Endothelial cell of umbilical vein (primary cell): ENCODE results near the gene RETSAT. TPM values are rescaled to one million over a fixed set of nuclear protein-coding genes. Genes with fewer than 3 reads are reported as not detected.

Source experiments
- BruUV-seq: library from RNA; stranded (reverse); fragments of 400-500 nt; replicated peaks from 2 replicates; lab custom pipeline; 2021; lab: Mats Ljungman, UMichigan
- CTCF ChIA-PET: fragments of 300-600, 350-600 bp; sonication (Branson Sonifier 250); formaldehyde crosslinking; loops from one replicate; lab custom pipeline; 2021; ENCODE audit warnings: antibody characterized with exemption, inconsistent platforms; lab: Charles Lee
- POLR2A ChIA-PET: fragments of 300-600, 350-600 bp; sonication (Branson Sonifier 250); formaldehyde crosslinking; loops from one replicate; lab custom pipeline; 2021; ENCODE audit warnings: antibody characterized with exemption, inconsistent platforms; lab: Charles Lee
- DNase-seq: peaks from one replicate; pipeline ENCODE4 v3.0.0-alpha.2; 2011; ENCODE audit warnings: low read depth, low spot score
- FAIRE-seq: peaks from 2 replicates; lab custom pipeline; 2011; peaks lifted over from hg19 to GRCh38; lab: Jason Lieb, UNC
- H2AFZ ChIP-seq: 2 replicates; pipeline ENCODE4 v1.6.0; 2012; ENCODE audit warnings: low read depth, low read length, control low read depth, inconsistent platforms
- H3K27ac ChIP-seq: 2 replicates; pipeline ENCODE4 v1.5.1; 2011; ENCODE audit warnings: low read depth, mild to moderate bottlenecking, control low read depth, low read length, moderate library complexity; ENCODE audit not compliant: insufficient read depth
- H3K27me3 ChIP-seq, 2 experiments: 2 replicates each; pipeline versions ENCODE4 v1.6.0 to v1.6.1; 2011; ENCODE audit warnings: low read length in 2 of 2, mixed read lengths in 1 of 2; ENCODE audit not compliant: control insufficient read depth in 2 of 2, insufficient read depth in 2 of 2
- H3K36me3 ChIP-seq, 2 experiments: 2 replicates in 1 of 2; 3 replicates in 1 of 2; pipeline ENCODE4 v1.5.1; 2011; ENCODE audit warnings: low read length in 2 of 2, mild to moderate bottlenecking in 1 of 2, moderate library complexity in 1 of 2; ENCODE audit not compliant: control insufficient read depth in 2 of 2, insufficient read depth in 2 of 2; ENCODE audit errors: extremely low read depth in 1 of 2
- H3K4me1 ChIP-seq: 3 replicates; pipeline ENCODE4 v1.5.1; 2011; ENCODE audit warnings: mild to moderate bottlenecking, low read length; ENCODE audit not compliant: control insufficient read depth, insufficient read depth; ENCODE audit errors: extremely low read depth
- H3K4me2 ChIP-seq: 2 replicates; pipeline ENCODE4 v1.6.1; 2011; ENCODE audit warnings: low read length, control low read depth, mixed read lengths; ENCODE audit not compliant: insufficient read depth
- H3K4me3 ChIP-seq, 3 experiments: fragments of 200-600 bp in 1 of 3; sonication (generic), shearing (Covaris generic) in 1 of 3; replicated peaks in 1 of 3; 2 replicates each; pipeline ENCODE4 v1.5.1; 2011 to 2016; ENCODE audit warnings: control low read depth in 3 of 3, low read length in 3 of 3, mild to moderate bottlenecking in 2 of 3, inconsistent platforms in 1 of 3, low read depth in 1 of 3, moderate library complexity in 1 of 3; ENCODE audit not compliant: insufficient read depth in 1 of 3
- H3K79me2 ChIP-seq: 2 replicates; pipeline ENCODE4 v1.6.0; 2012; ENCODE audit warnings: low read length, inconsistent platforms; ENCODE audit not compliant: control insufficient read depth, insufficient read depth
- H3K9ac ChIP-seq: replicated peaks from 2 replicates; pipeline ENCODE3; 2011; ENCODE audit warnings: low read length, control low read depth; ENCODE audit not compliant: insufficient read depth; ENCODE audit errors: extremely low read depth
- H3K9me1 ChIP-seq: replicated peaks from 3 replicates; pipeline ENCODE4 v1.6.0; 2011; ENCODE audit warnings: mild to moderate bottlenecking, low read length; ENCODE audit not compliant: control insufficient read depth, insufficient read depth; ENCODE audit errors: extremely low read depth
- H3K9me3 ChIP-seq: replicated peaks from 2 replicates; pipeline ENCODE4 v1.5.1; 2012; ENCODE audit warnings: low read length, inconsistent platforms; ENCODE audit not compliant: control insufficient read depth, insufficient read depth
- H4K20me1 ChIP-seq: replicated peaks from 2 replicates; pipeline ENCODE3; 2011; ENCODE audit warnings: mild to moderate bottlenecking, low read length; ENCODE audit not compliant: control insufficient read depth, insufficient read depth; ENCODE audit errors: extremely low read depth
- CTCF ChIP-seq, 2 donors: IDR thresholded peaks; 1 replicate in 1 of 2; 2 replicates in 1 of 2; pipeline ENCODE4 v1.5.1; 2011; ENCODE audit warnings: low read length in 2 of 2, mild to moderate bottlenecking in 2 of 2, moderate library complexity in 2 of 2, control low read depth in 1 of 2, inconsistent platforms in 1 of 2, low read depth in 1 of 2; ENCODE audit not compliant: insufficient read depth in 1 of 2; ENCODE audit errors: extremely low read depth in 1 of 2
- EZH2 ChIP-seq: IDR thresholded peaks from 2 replicates; pipeline ENCODE4 v1.6.1; 2012; ENCODE audit warnings: borderline replicate concordance, low read depth, mild to moderate bottlenecking, moderate library complexity, low read length, inconsistent platforms; ENCODE audit not compliant: severe bottlenecking
- FOS ChIP-seq: IDR thresholded peaks from 2 replicates; pipeline ENCODE4 v1.6.1; 2011; ENCODE audit warnings: mild to moderate bottlenecking, low read length, moderate library complexity, borderline replicate concordance; ENCODE audit not compliant: insufficient read depth
- GATA2 ChIP-seq: IDR thresholded peaks from 2 replicates; pipeline ENCODE4 v1.7.0; 2011; ENCODE audit warnings: low read depth, mild to moderate bottlenecking, moderate library complexity, mixed read lengths, low read length; ENCODE audit not compliant: insufficient read length, insufficient read depth
- JUN ChIP-seq: IDR thresholded peaks from 2 replicates; pipeline ENCODE4 v1.6.1; 2011; ENCODE audit warnings: borderline replicate concordance, low read depth; ENCODE audit not compliant: insufficient read length, insufficient read depth
- MAX ChIP-seq: IDR thresholded peaks from 2 replicates; pipeline ENCODE4 v1.6.1; 2011; ENCODE audit not compliant: insufficient read depth, insufficient read length
- MYC ChIP-seq: IDR thresholded peaks from one replicate; pipeline ENCODE4 v1.6.1; 2011; ENCODE audit warnings: mild to moderate bottlenecking, low read depth, low read length
- POLR2A ChIP-seq: IDR thresholded peaks from 2 replicates; pipeline ENCODE4 v1.6.1; 2012; ENCODE audit warnings: low read depth, mild to moderate bottlenecking, control low read depth, low read length
- POLR2AphosphoS5 ChIP-seq: IDR thresholded peaks from 2 replicates; pipeline ENCODE4 v1.6.1; 2012; ENCODE audit warnings: low read depth, mild to moderate bottlenecking, control low read depth, low read length, moderate library complexity; ENCODE audit not compliant: insufficient read depth
- dilution Hi-C: fragments of 300-500 bp; cut with MboI; formaldehyde crosslinking; loops from one replicate; pipeline ENCODE4 v1.15.0; 2019; ENCODE audit warnings: low sequenced_read_pairs; ENCODE audit not compliant: extremely low pct_ligation_motif_present
- intact Hi-C: fragments of 100-400 bp; cut with micrococcal nuclease; formaldehyde crosslinking; loops from one replicate; pipeline ENCODE4 v1.10.0; 2022
- polyA plus RNA-seq, 4 experiments: library from polyadenylated mRNA; depleted of rRNA in 3 of 4; stranded (reverse) in 3 of 4; unstranded in 1 of 4; fragments of >200 nt; gene quantifications; 2 replicates each; pipeline versions ENCODE4 v1.2.1 to v1.2.3, GENCODE V29; 2011 to 2012; ENCODE audit warnings: missing spikeins in 1 of 4
- total RNA-seq: library from RNA; stranded (reverse); gene quantifications from 2 replicates; pipeline ENCODE4 v1.2.3, GENCODE V29; 2021

RETSAT gene
- total and polyA plus RNA-seq, 2 donors (not counting 3 experiments of a cell fraction or from before 2014, with no cell fraction given): 43.8 to 59.1 TPM

- Histone ChIP-seq H3K4me1 (no peaks in the 10 kb centered on the region), H2AFZ (no peak overlapping the region), H3K9me3 (no peaks in the 10 kb centered on the region), H4K20me1 (no peaks in the 10 kb centered on the region), H3K27ac (no peak overlapping the region), H3K9ac (no peak overlapping the region), H3K27me3 (no peaks in the 10 kb centered on the region), H3K36me3 (peaks cover 2 to 13% of the 10 kb centered on the region in 2 experiments), H3K4me3 (no peak overlapping the region), H3K79me2 (no peaks in the 10 kb centered on the region), H3K4me2 (no peak overlapping the region), H3K9me1 (no peaks in the 10 kb centered on the region)
- FAIRE-seq (no peak), DNase-seq (no peak)
- intact Hi-C loops: no loop called here
- POLR2A ChIA-PET: interaction anchor here (0.6 kb wide), 1 partner anchor 34 kb away, joined by 3 read pairs; no protein-coding TSS in a partner anchor
- BruUV-seq: no TSS peak
- dilution Hi-C loops: no loop called here
- CTCF ChIA-PET: interaction anchor here (7.2 kb wide), 1 partner anchor 157 kb away, joined by 99 read pairs; no protein-coding TSS in a partner anchor
- TF ChIP-seq MAX (no peak), POLR2AphosphoS5 (no peak), EZH2 (no peak), POLR2A (no peak), JUN (no peak), MYC (no peak), FOS (no peak), GATA2 (no peak), CTCF (IDR thresholded peaks at IDR 0.05; ENCODE audit: extremely low read depth in 1 of 2, insufficient read depth in 1 of 2, low read depth in 1 of 2, low read length in 2 of 2) (no peak)
These were observed 39.9 kb upstream of the RETSAT start for GRCh38 chr2:85394261-85394681.
